HepG2 (cell line): ENCODE measurements around the gene RAMP1. TPM values are rescaled to one million over a fixed set of nuclear protein-coding genes. Genes with fewer than 3 reads are reported as not detected.
"Not testable (repeated sequence)": the region's sequence is repeated elsewhere in the genome, so short reads cannot be mapped to it uniquely, and the experiment has no call there.

Experiments used
- ATAC-seq: fragments of 200-7000 bp; cut with Tn5 transposase; 3 replicates; pipeline ENCODE4 v1.9.1; 2020; ENCODE audit warnings: mild to moderate bottlenecking, moderate library complexity
- BruUV-seq: library from RNA; stranded (reverse); fragments of 400-500 nt; replicated peaks from 2 replicates; lab custom pipeline; 2021; lab: Mats Ljungman, UMichigan
- CTCF ChIA-PET: fragments of 300-600 bp; formaldehyde crosslinking; extraction: SDS; loops from one replicate; lab custom pipeline; 2021; ENCODE audit warnings: low total read pairs, inconsistent platforms, low intra/inter-chr PET ratio; lab: Yijun Ruan, JAX
- POLR2A ChIA-PET: fragments of 350-600 bp; sonication (Branson Sonifier 250); formaldehyde crosslinking; loops from one replicate; lab custom pipeline; 2020; ENCODE audit warnings: antibody characterized with exemption, inconsistent platforms; lab: Yijun Ruan, JAX
- DNase-seq: peaks from one replicate; pipeline ENCODE4 v3.0.0-alpha.2; 2015; ENCODE audit warnings: low spot score
- FAIRE-seq: peaks from 3 replicates; lab custom pipeline; 2011; peaks lifted over from hg19 to GRCh38; lab: Jason Lieb, UNC
- H2AFZ ChIP-seq: one replicate; pipeline ENCODE4 v1.6.1; 2011; ENCODE audit warnings: low read length, inconsistent platforms
- H3K27ac ChIP-seq: fragments of 300-600 bp; 3 replicates; pipeline ENCODE4 v1.8.0; 2011; ENCODE audit warnings: mixed run types, mild to moderate bottlenecking, mixed read lengths, low read length, inconsistent platforms; ENCODE audit not compliant: insufficient read depth; ENCODE audit errors: extremely low read length
- H3K27me3 ChIP-seq, 2 experiments: fragments of 200-600 bp in 1 of 2; 2 replicates in 1 of 2; 3 replicates in 1 of 2; pipeline versions ENCODE4 v1.6.0 to v1.8.0; 2011; ENCODE audit warnings: low read length in 2 of 2, mild to moderate bottlenecking in 2 of 2, moderate library complexity in 2 of 2, inconsistent platforms in 1 of 2; ENCODE audit not compliant: insufficient read depth in 2 of 2, control insufficient read depth in 1 of 2
- H3K36me3 ChIP-seq, 2 experiments: fragments of 200-600 bp in 1 of 2; replicated peaks in 1 of 2; 2 replicates in 1 of 2; 3 replicates in 1 of 2; pipeline versions ENCODE4 v1.5.1 to v1.8.0; 2011; ENCODE audit warnings: low read length in 2 of 2, inconsistent platforms in 1 of 2; ENCODE audit not compliant: insufficient read depth in 2 of 2, control insufficient read depth in 1 of 2
- H3K4me1 ChIP-seq: 2 replicates; pipeline ENCODE4 v1.5.1; 2012; ENCODE audit warnings: low read length, inconsistent platforms; ENCODE audit not compliant: insufficient read depth
- H3K4me2 ChIP-seq: 2 replicates; pipeline ENCODE4 v1.6.0; 2011; ENCODE audit warnings: low read depth, low read length, inconsistent platforms
- H3K4me3 ChIP-seq, 3 experiments: fragments of 200-600 bp in 1 of 3; sonication (generic), shearing (Covaris generic) in 1 of 3; replicated peaks in 1 of 3; 2 replicates each; pipeline ENCODE4 v1.5.1; 2011 to 2016; ENCODE audit warnings: low read length in 3 of 3, inconsistent platforms in 2 of 3, low read depth in 2 of 3, mild to moderate bottlenecking in 2 of 3, control low read depth in 1 of 3, mixed read lengths in 1 of 3; ENCODE audit not compliant: insufficient read depth in 1 of 3
- H3K79me2 ChIP-seq: one replicate; pipeline ENCODE4 v1.6.1; 2011; ENCODE audit warnings: low read length, inconsistent platforms; ENCODE audit not compliant: insufficient read depth
- H3K9ac ChIP-seq: 2 replicates; pipeline ENCODE4 v1.6.0; 2011; ENCODE audit warnings: mild to moderate bottlenecking, low read depth, low read length, inconsistent platforms; ENCODE audit not compliant: insufficient read depth
- H3K9me3 ChIP-seq: 2 replicates; pipeline ENCODE4 v1.5.1; 2012; ENCODE audit warnings: mild to moderate bottlenecking, low read length
- H4K20me1 ChIP-seq: 2 replicates; pipeline ENCODE4 v1.6.0; 2011; ENCODE audit warnings: inconsistent platforms, mild to moderate bottlenecking, low read length, moderate library complexity; ENCODE audit not compliant: insufficient read depth
- ASH2L ChIP-seq: fragments of 300-600, 200-600 bp; sonication (generic); IDR thresholded peaks from 2 replicates; pipeline ENCODE4 v1.7.0; 2017; ENCODE audit warnings: low read depth, mild to moderate bottlenecking, moderate library complexity, mixed read lengths, low read length; ENCODE audit not compliant: insufficient read length
- NAIF1 ChIP-seq: sonication (generic); formaldehyde crosslinking; IDR thresholded peaks from 2 replicates; pipeline ENCODE4 v1.5.0; 2020; ENCODE audit warnings: mild to moderate bottlenecking, missing genetic modification reagents, borderline replicate concordance
- RFX3 ChIP-seq: IDR thresholded peaks from 2 replicates; pipeline ENCODE4 v1.6.1; 2016; ENCODE audit warnings: missing biosample characterization, missing genetic modification reagents
- SNAPC2 ChIP-seq: sonication (generic); formaldehyde crosslinking; IDR thresholded peaks from 2 replicates; pipeline ENCODE4 v1.8.1; 2022; ENCODE audit warnings: mild to moderate bottlenecking, missing genetic modification reagents
- SNRNP70 ChIP-seq: fragments of 200-400 bp; formaldehyde crosslinking; IDR thresholded peaks from 2 replicates; pipeline ENCODE4 v1.6.1; 2017; ENCODE audit warnings: mild to moderate bottlenecking, low read depth, low read length, moderate library complexity
- ZNF878 ChIP-seq: sonication (generic); formaldehyde crosslinking; IDR thresholded peaks from 2 replicates; pipeline ENCODE4 v1.8.1; 2023; ENCODE audit warnings: mild to moderate bottlenecking, missing genetic modification reagents, moderate library complexity
- WGBS: methylation state at CpG from one replicate; pipeline ENCODE4 v1.1.6; 2017; ENCODE audit warnings: low lambda C conversion rate; 5-methylcytosine and 5-hydroxymethylcytosine counted together
- in situ Hi-C: cut with HindIII; loops from 2 replicates; pipeline ENCODE4 v1.10.0; 2017; ENCODE audit warnings: low pct_unique_long_range_greater_than_20kb; ENCODE audit not compliant: extremely low pct_ligation_motif_present
- intact Hi-C: fragments of 100-400 bp; cut with micrococcal nuclease; formaldehyde crosslinking; loops from one replicate; pipeline ENCODE4 v1.10.0; 2022; ENCODE audit not compliant: unreplicated experiment
- polyA plus RNA-seq, 8 experiments: library from polyadenylated mRNA; depleted of rRNA in 3 of 8; stranded (reverse) in 7 of 8; unstranded in 1 of 8; fragments of >200 nt; fragmentation: Illumina TruSeq in 4 of 8; extraction: Trizol in 4 of 8; gene quantifications; 2 replicates each; pipeline versions ENCODE4 v1.2.1 to v1.2.3, GENCODE V29; 2011 to 2016; ENCODE audit warnings: low read depth in 4 of 8, missing spikeins in 1 of 8, mixed read lengths in 1 of 8; ENCODE audit not compliant: insufficient read depth in 1 of 8
- total RNA-seq, 5 experiments: library from RNA; depleted of rRNA; stranded (reverse); fragments of >200 nt; fragmentation: Illumina TruSeq; extraction: Trizol; gene quantifications; 2 replicates each; pipeline ENCODE4 v1.2.3, GENCODE V29; 2016; ENCODE audit warnings: low read depth in 1 of 5
- TF ChIP-seq, protein P1 (sequence below): sonication (generic); formaldehyde crosslinking; IDR thresholded peaks from 2 replicates; pipeline ENCODE4 v1.5.0; 2020; ENCODE audit warnings: mild to moderate bottlenecking, missing genetic modification reagents, moderate library complexity
- TF ChIP-seq, protein P2 (sequence below): sonication (generic); formaldehyde crosslinking; IDR thresholded peaks from 2 replicates; pipeline ENCODE4 v1.4.0; 2020; ENCODE audit warnings: missing genetic modification reagents
- TF ChIP-seq, protein P3 (sequence below), 2 experiments: sonication (generic) in 1 of 2; formaldehyde crosslinking in 1 of 2; IDR thresholded peaks; 2 replicates each; pipeline versions ENCODE4 v1.4.0 to v1.6.1; 2016 to 2020; ENCODE audit warnings: borderline replicate concordance in 1 of 2, low read depth in 1 of 2, mild to moderate bottlenecking in 1 of 2, missing genetic modification reagents in 1 of 2

The RAMP1 gene
- total and polyA plus RNA-seq, 2 of the 13 experiments (the other 11 are each of a cell fraction or from before 2014, with no cell fraction given), result 0.29 to 0.61 TPM

DNA sequence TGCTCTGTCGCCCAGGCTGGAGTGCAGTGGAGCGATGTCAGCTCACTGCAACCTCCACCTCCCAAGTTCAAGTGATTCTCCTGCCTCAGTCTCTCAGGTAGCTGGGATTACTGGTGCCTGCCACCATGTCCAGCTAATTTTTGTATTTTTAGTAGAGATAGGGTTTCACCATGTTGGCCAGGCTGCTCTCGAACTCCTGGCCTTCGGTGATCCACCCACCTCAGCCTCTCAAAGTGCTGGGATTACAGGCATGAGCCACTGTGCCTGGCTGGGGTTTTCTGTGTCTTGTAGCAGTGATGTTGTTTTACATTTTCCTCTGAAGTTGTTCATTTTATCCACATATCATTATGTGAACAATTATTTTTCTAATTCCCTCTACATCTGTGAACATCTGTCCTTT is 8.7 kb downstream of the RAMP1 start:
- intact Hi-C loops, H3K4me2 ChIP-seq, CTCF ChIA-PET, DNase-seq, H3K36me3 ChIP-seq, H4K20me1 ChIP-seq, H3K27ac ChIP-seq, H3K9ac ChIP-seq, BruUV-seq, POLR2A ChIA-PET, H3K9me3 ChIP-seq, H3K4me3 ChIP-seq, H2AFZ ChIP-seq, FAIRE-seq, in situ Hi-C loops, ATAC-seq, H3K79me2 ChIP-seq: not testable (repeated sequence)
- WGBS, result 80% methylated on average over 4 of the region's 4 CpGs
- H3K4me1 ChIP-seq, result peaks cover 11% of the 10 kb centered on the region
- peaks cover 18 to 87% of the 10 kb centered on the region in 2 experiments; a peak in 4 of 5 replicates for H3K27me3 ChIP-seq

DNA sequence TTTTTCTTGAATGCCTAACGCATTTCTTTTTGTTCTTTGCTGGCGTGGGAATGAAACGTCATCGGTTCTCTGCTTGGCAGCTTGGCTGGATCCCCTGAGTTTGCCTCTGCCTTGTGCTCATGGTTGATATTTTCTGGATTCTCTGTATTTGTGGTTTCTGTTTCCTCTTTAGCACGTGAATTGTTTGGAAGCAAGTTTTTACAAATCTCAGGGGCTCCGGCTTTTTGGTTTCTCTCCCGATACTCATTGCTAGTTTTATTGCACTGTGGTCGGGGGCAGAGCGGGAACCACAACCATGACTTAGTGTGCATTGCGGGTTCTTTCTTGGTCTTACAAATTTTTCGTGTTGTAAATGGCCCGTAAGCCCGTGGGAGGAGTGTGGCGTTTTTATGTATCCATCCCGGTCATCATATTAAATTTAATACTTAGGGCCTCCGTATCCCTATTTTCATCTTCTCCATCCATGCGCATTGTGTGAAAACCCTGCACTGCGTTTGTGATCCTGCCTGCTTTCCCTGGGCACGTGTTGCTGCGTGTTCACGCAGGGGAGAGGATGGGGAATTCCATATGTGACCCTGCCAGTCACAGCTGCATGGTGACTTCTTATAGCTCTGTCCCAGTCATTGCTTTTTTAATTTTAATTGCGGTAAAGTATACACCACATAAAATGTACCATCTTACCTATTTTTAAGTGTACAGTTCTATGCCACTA is 9.4 kb downstream of the RAMP1 start:
- CTCF ChIA-PET, result no interaction called here
- no peak overlapping the region for H3K9ac ChIP-seq
- H3K79me2 ChIP-seq, result no peaks in the 10 kb centered on the region
- no peak overlapping the region for H3K4me2 ChIP-seq
- FAIRE-seq (no peak), ATAC-seq (no peak)
- H2AFZ ChIP-seq, result no peak overlapping the region
- 56% methylated on average over 22 of the region's 22 CpGs for WGBS
- intact Hi-C loops, result no loop called here
- H3K4me3 ChIP-seq, result no peak overlapping the region
- H3K4me1 ChIP-seq, result peaks cover 13% of the 10 kb centered on the region
- H3K27me3 ChIP-seq, result peaks cover 17 to 86% of the 10 kb centered on the region in 2 experiments; a peak in 4 of 5 replicates
- no TSS peak for BruUV-seq
- TF ChIP-seq SNAPC2 (CRISPR knock-in tag) (no peak), SNRNP70 (no peak), NAIF1 (CRISPR knock-in tag) (no peak), RFX3 (no peak), ZNF878 (CRISPR knock-in tag) (no peak), ASH2L (no peak)
- TF ChIP-seq, protein P1, sequence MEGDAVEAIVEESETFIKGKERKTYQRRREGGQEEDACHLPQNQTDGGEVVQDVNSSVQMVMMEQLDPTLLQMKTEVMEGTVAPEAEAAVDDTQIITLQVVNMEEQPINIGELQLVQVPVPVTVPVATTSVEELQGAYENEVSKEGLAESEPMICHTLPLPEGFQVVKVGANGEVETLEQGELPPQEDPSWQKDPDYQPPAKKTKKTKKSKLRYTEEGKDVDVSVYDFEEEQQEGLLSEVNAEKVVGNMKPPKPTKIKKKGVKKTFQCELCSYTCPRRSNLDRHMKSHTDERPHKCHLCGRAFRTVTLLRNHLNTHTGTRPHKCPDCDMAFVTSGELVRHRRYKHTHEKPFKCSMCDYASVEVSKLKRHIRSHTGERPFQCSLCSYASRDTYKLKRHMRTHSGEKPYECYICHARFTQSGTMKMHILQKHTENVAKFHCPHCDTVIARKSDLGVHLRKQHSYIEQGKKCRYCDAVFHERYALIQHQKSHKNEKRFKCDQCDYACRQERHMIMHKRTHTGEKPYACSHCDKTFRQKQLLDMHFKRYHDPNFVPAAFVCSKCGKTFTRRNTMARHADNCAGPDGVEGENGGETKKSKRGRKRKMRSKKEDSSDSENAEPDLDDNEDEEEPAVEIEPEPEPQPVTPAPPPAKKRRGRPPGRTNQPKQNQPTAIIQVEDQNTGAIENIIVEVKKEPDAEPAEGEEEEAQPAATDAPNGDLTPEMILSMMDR (CRISPR knock-in tag), result no peak
- TF ChIP-seq, protein P2, sequence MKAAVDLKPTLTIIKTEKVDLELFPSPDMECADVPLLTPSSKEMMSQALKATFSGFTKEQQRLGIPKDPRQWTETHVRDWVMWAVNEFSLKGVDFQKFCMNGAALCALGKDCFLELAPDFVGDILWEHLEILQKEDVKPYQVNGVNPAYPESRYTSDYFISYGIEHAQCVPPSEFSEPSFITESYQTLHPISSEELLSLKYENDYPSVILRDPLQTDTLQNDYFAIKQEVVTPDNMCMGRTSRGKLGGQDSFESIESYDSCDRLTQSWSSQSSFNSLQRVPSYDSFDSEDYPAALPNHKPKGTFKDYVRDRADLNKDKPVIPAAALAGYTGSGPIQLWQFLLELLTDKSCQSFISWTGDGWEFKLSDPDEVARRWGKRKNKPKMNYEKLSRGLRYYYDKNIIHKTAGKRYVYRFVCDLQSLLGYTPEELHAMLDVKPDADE (CRISPR knock-in tag), result no peak
- TF ChIP-seq, protein P3, sequence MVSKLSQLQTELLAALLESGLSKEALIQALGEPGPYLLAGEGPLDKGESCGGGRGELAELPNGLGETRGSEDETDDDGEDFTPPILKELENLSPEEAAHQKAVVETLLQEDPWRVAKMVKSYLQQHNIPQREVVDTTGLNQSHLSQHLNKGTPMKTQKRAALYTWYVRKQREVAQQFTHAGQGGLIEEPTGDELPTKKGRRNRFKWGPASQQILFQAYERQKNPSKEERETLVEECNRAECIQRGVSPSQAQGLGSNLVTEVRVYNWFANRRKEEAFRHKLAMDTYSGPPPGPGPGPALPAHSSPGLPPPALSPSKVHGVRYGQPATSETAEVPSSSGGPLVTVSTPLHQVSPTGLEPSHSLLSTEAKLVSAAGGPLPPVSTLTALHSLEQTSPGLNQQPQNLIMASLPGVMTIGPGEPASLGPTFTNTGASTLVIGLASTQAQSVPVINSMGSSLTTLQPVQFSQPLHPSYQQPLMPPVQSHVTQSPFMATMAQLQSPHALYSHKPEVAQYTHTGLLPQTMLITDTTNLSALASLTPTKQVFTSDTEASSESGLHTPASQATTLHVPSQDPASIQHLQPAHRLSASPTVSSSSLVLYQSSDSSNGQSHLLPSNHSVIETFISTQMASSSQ (IDR thresholded peaks at IDR 0.05; ENCODE audit: low read depth), result no peak
- TF ChIP-seq, protein P3 (CRISPR knock-in tag; IDR thresholded peaks at IDR 0.05; ENCODE audit: borderline replicate concordance), result no peak
- TF ChIP-seq, all 625 proteins: peak for 0
- no peak overlapping the region for H3K27ac ChIP-seq
- DNase-seq, result no peak
- no peaks in the 10 kb centered on the region for H3K36me3 ChIP-seq
- no peaks in the 10 kb centered on the region; the same call in 1 of the 2 replicates for H4K20me1 ChIP-seq
- in situ Hi-C loops, result no loop called here
- POLR2A ChIA-PET, result no interaction called here
- H3K9me3 ChIP-seq, result no peaks in the 10 kb centered on the region
